Heart right ventricle (tissue), 16 donors: ENCODE measurements around the gene MTPN. TPM values are rescaled to one million over a fixed set of nuclear protein-coding genes. Genes with fewer than 3 reads are reported as not detected.

Experiments
- ATAC-seq, 8 donors: fragments of 200-7000 bp; cut with Tn5 transposase; one replicate each; pipeline ENCODE4 v1.9.1; 2020; ENCODE audit warnings: mild to moderate bottlenecking in 8 of 8, moderate library complexity in 8 of 8, moderate number of reproducible peaks in 1 of 8
- DNase-seq, 2 donors: peaks; one replicate each; pipeline ENCODE4 v3.0.0-alpha.2; 2020
- H3K27ac ChIP-seq, 10 donors: fragments of 200-600 bp; sonication (generic) in 2 of 10; one replicate each; pipeline versions ENCODE4 v1.5.0 to v1.8.0; 2020 to 2022; ENCODE audit warnings: mild to moderate bottlenecking in 3 of 10
- H3K27me3 ChIP-seq, 7 donors: fragments of 200-600 bp; one replicate each; pipeline ENCODE4 v1.8.0; 2021 to 2022; ENCODE audit warnings: mild to moderate bottlenecking in 2 of 7
- H3K36me3 ChIP-seq, 9 donors: fragments of 200-600 bp; sonication (generic) in 1 of 9; one replicate each; pipeline versions ENCODE4 v1.5.0 to v1.8.0; 2020 to 2022; ENCODE audit warnings: mild to moderate bottlenecking in 2 of 9
- H3K4me1 ChIP-seq, 9 donors: fragments of 200-600 bp; sonication (generic) in 1 of 9; one replicate each; pipeline versions ENCODE4 v1.5.0 to v1.8.0; 2020 to 2022; ENCODE audit warnings: mild to moderate bottlenecking in 4 of 9
- H3K4me3 ChIP-seq, 10 donors: fragments of 200-600 bp; sonication (generic) in 2 of 10; one replicate each; pipeline versions ENCODE4 v1.5.0 to v1.8.0; 2020 to 2022; ENCODE audit warnings: mild to moderate bottlenecking in 7 of 10, moderate library complexity in 2 of 10
- H3K9me3 ChIP-seq, 11 donors: fragments of 200-600 bp in 10 of 11; sonication (generic) in 2 of 11; one replicate each; pipeline versions ENCODE4 v1.5.0 to v1.8.0; 2013 to 2022; ENCODE audit warnings: mild to moderate bottlenecking in 2 of 11, control low read depth in 1 of 11, moderate library complexity in 1 of 11
- WGBS, 2 donors: extraction: QIAGEN DNeasy Blood & Tissue Kit; methylation state at CpG; one replicate each; pipeline ENCODE4 v1.1.7; 2013; ENCODE audit warnings: inconsistent platforms in 1 of 2; 5-methylcytosine and 5-hydroxymethylcytosine counted together
- intact Hi-C, 10 donors: fragments of 100-400 bp; cut with DNase I; formaldehyde crosslinking; loops; one replicate each; pipeline versions ENCODE4 v1.11.1 to v1.14.2; 2022
- polyA plus RNA-seq, 2 donors: library from polyadenylated mRNA; stranded (reverse); fragments of 200-250 nt; gene quantifications; one replicate each; pipeline ENCODE4 v1.2.3, GENCODE V29; 2013
- total RNA-seq, 10 donors: library from RNA; stranded (reverse); fragmentation: NEBNext Ultra II Directional in 3 of 10; extraction: Animal tissue kit (Norgen Biotek cat#: 25700) in 3 of 10; gene quantifications; one replicate each; pipeline versions ENCODE4 v1.2.1 to v1.2.4, GENCODE V29; 2021 to 2023
- TF ChIP-seq, protein P1 (sequence below), 9 donors: fragments of 200-600 bp; sonication (generic) in 2 of 9; IDR thresholded peaks; one replicate each; pipeline versions ENCODE4 v1.5.0 to v1.8.0; 2021 to 2022; ENCODE audit warnings: antibody characterized with exemption in 9 of 9, mild to moderate bottlenecking in 5 of 9, moderate library complexity in 1 of 9
- donor health status: Arrhythmogenic right ventricular cardiomyopathy.
- donor health status: ischemic (EF 13 %, LVEDD 7.1; RV severe dilation, severe dysfunction).
- donor health status: healthy with polysubstance abuse.
- donor health status: DM: no; HTN: yes; CAD: no.
- donor health status: DM: no; HTN: no; CAD: no.
- donor health status: ischemic (EF 25% LVEDD 6.9; RV normal size, moderate dysfunction).
- donor health status: ischemic (EF 25% LVEDD 5.7; RV mildly dilated, moderate dysfunction).
- donor health status: healthy.
- donor health status: DM: yes; HTN: yes; CAD: no.
- donor health status: Ischemic cardiomyopathy.
- donor health status: ischemic (EF 35%, LVEDD 5.7; RV mildly dilated, moderate dysfunction).
- donor health status: nonischemic (EF 11% LVEDD 7.7; RV severe dilation, severe dysfunction).
- donor health status: DM: yes; HTN: yes; CAD: no.
- donor health status: PGD.
- donor health status: ischemic (EF 29% LVEDD 5.4; RV normal size, mild dysfunction).
- donor health status: nonischemic (EF 23%, LVEDD 6.1; RV moderate dilation, normal function).

Gene MTPN
- total and polyA plus RNA-seq, 12 donors, result 15.7 to 107 (median 80.7) TPM

DNA sequence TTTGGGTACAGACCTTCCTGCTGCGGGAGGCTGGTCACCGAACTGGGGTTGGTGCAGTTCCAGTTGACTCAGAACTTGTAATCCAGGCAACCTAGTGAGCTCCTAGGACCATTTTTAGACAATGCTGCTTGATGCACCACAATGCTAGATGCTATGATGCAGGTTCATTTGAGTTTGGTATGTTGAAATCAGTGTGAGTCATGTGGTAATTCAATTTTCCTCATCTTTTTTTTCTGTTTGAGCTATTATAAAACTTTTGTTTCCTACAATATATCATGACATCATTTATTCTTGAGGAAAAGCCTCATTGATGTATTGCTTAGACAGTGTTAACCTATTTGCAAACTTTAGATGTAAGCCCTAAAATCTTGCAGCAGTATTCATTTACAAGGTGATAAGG lies 40.9 kb upstream of the MTPN start:
- ATAC-seq (no peak), DNase-seq (no peak)
- H3K27me3 ChIP-seq, result no peaks in the 10 kb centered on the region
- no peak overlapping the region for H3K4me3 ChIP-seq
- no peak overlapping the region for H3K27ac ChIP-seq
- intact Hi-C loops, result loop anchor here in 3 of 10 donors (10.0 kb wide), 2 partner anchors 343 to 353 kb away; partner anchors contain the start of gene STMP1 (in 1 of the 3)
- H3K36me3 ChIP-seq, result no peaks in the 10 kb centered on the region
- H3K9me3 ChIP-seq, result no peaks in the 10 kb centered on the region
- no peaks in the 10 kb centered on the region for H3K4me1 ChIP-seq
- TF ChIP-seq, protein P1, sequence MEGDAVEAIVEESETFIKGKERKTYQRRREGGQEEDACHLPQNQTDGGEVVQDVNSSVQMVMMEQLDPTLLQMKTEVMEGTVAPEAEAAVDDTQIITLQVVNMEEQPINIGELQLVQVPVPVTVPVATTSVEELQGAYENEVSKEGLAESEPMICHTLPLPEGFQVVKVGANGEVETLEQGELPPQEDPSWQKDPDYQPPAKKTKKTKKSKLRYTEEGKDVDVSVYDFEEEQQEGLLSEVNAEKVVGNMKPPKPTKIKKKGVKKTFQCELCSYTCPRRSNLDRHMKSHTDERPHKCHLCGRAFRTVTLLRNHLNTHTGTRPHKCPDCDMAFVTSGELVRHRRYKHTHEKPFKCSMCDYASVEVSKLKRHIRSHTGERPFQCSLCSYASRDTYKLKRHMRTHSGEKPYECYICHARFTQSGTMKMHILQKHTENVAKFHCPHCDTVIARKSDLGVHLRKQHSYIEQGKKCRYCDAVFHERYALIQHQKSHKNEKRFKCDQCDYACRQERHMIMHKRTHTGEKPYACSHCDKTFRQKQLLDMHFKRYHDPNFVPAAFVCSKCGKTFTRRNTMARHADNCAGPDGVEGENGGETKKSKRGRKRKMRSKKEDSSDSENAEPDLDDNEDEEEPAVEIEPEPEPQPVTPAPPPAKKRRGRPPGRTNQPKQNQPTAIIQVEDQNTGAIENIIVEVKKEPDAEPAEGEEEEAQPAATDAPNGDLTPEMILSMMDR (IDR thresholded peaks at IDR 0.05), result no peak
- 90 to 93% methylated on average over 2 of the region's 2 CpGs for whole genome bisulfite sequencing, 2 donors

DNA sequence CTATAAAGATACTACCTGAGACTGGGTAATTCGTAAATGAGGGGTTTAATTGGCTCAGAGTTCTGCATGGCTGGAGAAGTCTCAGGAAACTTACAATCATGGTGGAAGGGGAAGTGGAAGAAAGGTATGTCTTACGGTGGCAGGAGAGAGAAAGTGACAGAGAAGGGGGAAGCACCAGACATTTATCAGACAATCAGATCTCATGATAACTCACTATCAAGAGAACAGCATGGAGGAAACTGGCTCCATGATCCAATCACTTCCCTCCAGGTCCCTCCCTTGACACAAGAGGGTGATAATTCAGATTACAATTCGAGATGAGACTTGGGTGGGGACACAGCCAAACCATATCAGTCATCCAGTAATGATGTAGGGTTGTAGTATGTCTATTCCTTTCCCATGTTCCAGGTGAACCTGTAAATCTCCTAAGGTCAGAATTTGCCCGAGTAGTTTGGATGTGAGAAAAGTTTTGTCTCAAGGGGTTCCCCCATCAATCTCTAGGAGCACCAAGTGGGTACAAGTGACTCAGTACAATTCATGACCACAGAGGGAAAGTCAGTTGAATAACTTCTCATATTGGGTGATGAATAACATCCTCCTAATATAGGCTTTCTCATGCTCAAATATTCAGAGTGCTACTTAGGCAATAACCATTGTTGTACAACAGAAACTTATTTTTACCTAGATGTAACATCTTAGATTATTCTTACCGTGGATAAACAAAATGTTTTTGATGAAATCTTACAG lies 39.7 kb upstream of the MTPN start:
- no peaks in the 10 kb centered on the region for H3K9me3 ChIP-seq
- no peak overlapping the region for H3K4me3 ChIP-seq
- ATAC-seq (no peak), DNase-seq (no peak)
- no peaks in the 10 kb centered on the region for H3K27me3 ChIP-seq
- H3K36me3 ChIP-seq, result no peaks in the 10 kb centered on the region
- no peak overlapping the region for H3K27ac ChIP-seq
- TF ChIP-seq, protein P1 (IDR thresholded peaks at IDR 0.05), result no peak
- intact Hi-C loops, result loop anchor here in 3 of 10 donors (10.0 kb wide), 2 partner anchors 342 to 352 kb away; partner anchors contain the start of gene STMP1 (in 1 of the 3)
- 77 to 85% methylated on average over 5 of the region's 5 CpGs for WGBS, 2 donors
- H3K4me1 ChIP-seq, result no peaks in the 10 kb centered on the region

DNA sequence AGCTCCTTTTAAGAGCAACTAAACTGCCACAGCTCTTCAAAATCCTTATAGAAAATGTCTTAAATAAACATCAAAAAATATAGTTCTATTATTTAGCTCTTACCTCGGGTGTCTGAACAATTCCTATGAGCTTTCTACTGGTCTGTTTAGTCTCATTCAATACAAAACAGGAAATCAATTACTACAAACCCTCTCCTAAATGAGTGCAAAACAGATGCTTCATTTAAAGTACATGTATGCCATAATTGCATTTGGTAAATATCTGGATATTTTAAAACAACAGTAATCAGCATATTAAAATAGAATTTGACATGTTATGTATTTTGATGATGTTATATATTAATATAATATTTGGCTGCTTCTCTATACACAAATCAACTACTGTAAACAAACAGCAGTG lies 38.5 kb upstream of the MTPN start:
- H3K27ac ChIP-seq, result no peak overlapping the region
- ATAC-seq (no peak), DNase-seq (no peak)
- 41 to 56% methylated on average over 1 of the region's 1 CpG for WGBS, 2 donors
- no peaks in the 10 kb centered on the region for H3K4me1 ChIP-seq
- H3K9me3 ChIP-seq, result no peaks in the 10 kb centered on the region
- TF ChIP-seq, protein P1 (IDR thresholded peaks at IDR 0.05), result no peak
- intact Hi-C loops, result loop anchor here in 3 of 10 donors (10.0 kb wide), 2 partner anchors 341 to 351 kb away; partner anchors contain the start of gene STMP1 (in 1 of the 3)
- no peaks in the 10 kb centered on the region for H3K27me3 ChIP-seq
- no peaks in the 10 kb centered on the region for H3K36me3 ChIP-seq
- no peak overlapping the region for H3K4me3 ChIP-seq

DNA sequence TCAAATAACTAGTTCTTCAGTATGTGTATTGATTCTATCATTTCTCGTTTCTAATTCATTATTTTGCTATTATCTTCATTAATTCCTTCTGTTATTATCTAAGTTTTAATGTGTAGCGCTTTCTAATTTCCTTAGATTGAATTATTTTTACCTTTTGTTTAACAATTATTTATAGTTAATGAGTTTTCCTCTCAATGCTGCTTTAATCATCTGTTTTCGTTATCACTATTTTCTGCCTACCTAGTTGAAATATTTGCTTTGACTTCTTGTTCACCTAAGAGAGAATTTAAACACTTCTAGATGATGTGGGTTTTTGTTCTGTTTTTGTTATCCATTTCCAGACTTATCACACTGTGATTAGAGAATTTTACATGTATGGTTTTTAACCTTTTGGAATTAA lies 37.5 kb upstream of the MTPN start:
- TF ChIP-seq, protein P1 (IDR thresholded peaks at IDR 0.05), result no peak
- DNase-seq, result no peak
- Histone ChIP-seq H3K36me3 (no peaks in the 10 kb centered on the region), H3K4me3 (no peak overlapping the region), H3K4me1 (no peaks in the 10 kb centered on the region), H3K27ac (no peak overlapping the region), H3K9me3 (no peaks in the 10 kb centered on the region), H3K27me3 (no peaks in the 10 kb centered on the region)
- 80 to 86% methylated on average over 3 of the region's 3 CpGs for WGBS, 2 donors
- no peak for ATAC-seq
- intact Hi-C loops, result loop anchor here in 3 of 10 donors (10.0 kb wide), 2 partner anchors 340 to 350 kb away; partner anchors contain the start of gene STMP1 (in 1 of the 3)
